Measurements from ENCODE around the gene ST3GAL2. TPM values are rescaled to one million over a fixed set of nuclear protein-coding genes. Genes with fewer than 3 reads are reported as not detected.
"Not testable (repeated sequence)": the region's sequence is repeated elsewhere in the genome, so short reads cannot be mapped to it uniquely, and the experiment has no call there.

Gene ST3GAL2
- total and polyA plus RNA-seq, 4 donors: 8.4 to 37.0 (median 30.5) TPM

- H3K9ac ChIP-seq (ENCODE audit: insufficient read depth in 1 of 2, low read length in 2 of 2): no peak overlapping the region
- DNase-seq: no peak
- no peaks in the 10 kb centered on the region for H3K27me3 ChIP-seq (ENCODE audit: control insufficient read depth in 3 of 3, insufficient read depth in 3 of 3, low read length in 2 of 3)
- no peak overlapping the region for H3K27ac ChIP-seq (ENCODE audit: low read depth in 1 of 2, low read length in 1 of 2)
- 96 to 100% methylated on average over 3 of the region's 3 CpGs for WGBS, 2 donors
- peaks cover 0 to 46% (median 13%) of the 10 kb centered on the region in 4 donors for H3K36me3 ChIP-seq (ENCODE audit: control insufficient read depth in 4 of 4, insufficient read depth in 4 of 4, low read length in 4 of 4)
- no peak for ATAC-seq (ENCODE audit: insufficient read depth, low FRiP score)
- TF ChIP-seq CTCF (IDR thresholded peaks at IDR 0.05; ENCODE audit: control extremely low read depth, extremely low read depth): no peak
- no peaks in the 10 kb centered on the region for H3K9me3 ChIP-seq (ENCODE audit: control insufficient read depth in 4 of 4, insufficient read depth in 3 of 4, low read length in 3 of 4)
- no peaks in the 10 kb centered on the region for H3K4me1 ChIP-seq (ENCODE audit: control insufficient read depth in 5 of 5, insufficient read depth in 5 of 5, low read length in 5 of 5)
- no peak overlapping the region for H3K4me3 ChIP-seq
These were observed 47.5 kb downstream of the ST3GAL2 start for GRCh38 chr16:70391446-70391845.

GRCh38 chr16:70390774-70391173 is 48.1 kb downstream of the ST3GAL2 start:
- no peak overlapping the region for H3K27ac ChIP-seq (ENCODE audit: low read depth in 1 of 2, low read length in 1 of 2)
- TF ChIP-seq CTCF (IDR thresholded peaks at IDR 0.05; ENCODE audit: control extremely low read depth, extremely low read depth): no peak
- no peaks in the 10 kb centered on the region for H3K4me1 ChIP-seq (ENCODE audit: control insufficient read depth in 5 of 5, insufficient read depth in 5 of 5, low read length in 5 of 5)
- DNase-seq (no peak), ATAC-seq (ENCODE audit: insufficient read depth, low FRiP score) (no peak)
- H3K27me3 ChIP-seq (ENCODE audit: control insufficient read depth in 3 of 3, insufficient read depth in 3 of 3, low read length in 2 of 3): no peaks in the 10 kb centered on the region
- no peak overlapping the region for H3K9ac ChIP-seq (ENCODE audit: insufficient read depth in 1 of 2, low read length in 2 of 2)
- no peak overlapping the region for H3K4me3 ChIP-seq
- 83 to 91% methylated on average over 5 of the region's 5 CpGs for WGBS, 2 donors
- H3K36me3 ChIP-seq (ENCODE audit: control insufficient read depth in 4 of 4, insufficient read depth in 4 of 4, low read length in 4 of 4): peaks cover 0 to 46% (median 13%) of the 10 kb centered on the region in 4 donors
- H3K9me3 ChIP-seq (ENCODE audit: control insufficient read depth in 4 of 4, insufficient read depth in 3 of 4, low read length in 3 of 4): no peaks in the 10 kb centered on the region

GRCh38 chr16:70388006-70388680 is 50.8 kb downstream of the ST3GAL2 start:
- DNase-seq (no peak), ATAC-seq (ENCODE audit: insufficient read depth, low FRiP score) (no peak)
- H3K27ac ChIP-seq (ENCODE audit: low read depth in 1 of 2, low read length in 1 of 2): no peak overlapping the region
- no peaks in the 10 kb centered on the region for H3K9me3 ChIP-seq (ENCODE audit: control insufficient read depth in 4 of 4, insufficient read depth in 3 of 4, low read length in 3 of 4)
- H3K4me3 ChIP-seq: no peak overlapping the region
- H3K4me1 ChIP-seq (ENCODE audit: control insufficient read depth in 5 of 5, insufficient read depth in 5 of 5, low read length in 5 of 5): no peaks in the 10 kb centered on the region
- no peak overlapping the region for H3K9ac ChIP-seq (ENCODE audit: insufficient read depth in 1 of 2, low read length in 2 of 2)
- no peak for TF ChIP-seq CTCF (IDR thresholded peaks at IDR 0.05; ENCODE audit: control extremely low read depth, extremely low read depth)
- WGBS, 2 donors: 96% methylated on average over 19 of the region's 19 CpGs
- H3K36me3 ChIP-seq (ENCODE audit: control insufficient read depth in 4 of 4, insufficient read depth in 4 of 4, low read length in 4 of 4): peaks cover 0 to 40% (median 7%) of the 10 kb centered on the region in 4 donors
- no peaks in the 10 kb centered on the region for H3K27me3 ChIP-seq (ENCODE audit: control insufficient read depth in 3 of 3, insufficient read depth in 3 of 3, low read length in 2 of 3)

- not testable (repeated sequence) for H3K27me3 ChIP-seq (ENCODE audit: control insufficient read depth in 3 of 3, insufficient read depth in 3 of 3, low read length in 2 of 3); H3K4me1 ChIP-seq (ENCODE audit: control insufficient read depth in 5 of 5, insufficient read depth in 5 of 5, low read length in 5 of 5); DNase-seq; H3K9ac ChIP-seq (ENCODE audit: insufficient read depth in 1 of 2, low read length in 2 of 2); ATAC-seq (ENCODE audit: insufficient read depth, low FRiP score); H3K4me3 ChIP-seq; H3K9me3 ChIP-seq (ENCODE audit: control insufficient read depth in 4 of 4, insufficient read depth in 3 of 4, low read length in 3 of 4)
- peaks cover 0 to 29% (median 9%) of the 10 kb centered on the region in 4 donors for H3K36me3 ChIP-seq (ENCODE audit: control insufficient read depth in 4 of 4, insufficient read depth in 4 of 4, low read length in 4 of 4)
- 96% methylated on average over 20 of the region's 20 CpGs for WGBS, 2 donors
- peak overlapping the region in 1 of 2 donors; percentile 75 for H3K27ac ChIP-seq (ENCODE audit: low read depth in 1 of 2, low read length in 1 of 2)
These were observed 52.5 kb downstream of the ST3GAL2 start for GRCh38 chr16:70386289-70386986.

All from lung (tissue), 12 donors.